Panc1 (cell line): ENCODE measurements around the gene TRAPPC8.

Source experiments
- SIN3A ChIP-seq: IDR thresholded peaks from 2 replicates; pipeline ENCODE4 v1.6.1; 2012; ENCODE audit warnings: low read depth, mild to moderate bottlenecking, low read length, moderate library complexity, borderline replicate concordance; ENCODE audit not compliant: insufficient read depth
- TCF7L2 ChIP-seq: IDR thresholded peaks from 2 replicates; pipeline ENCODE4 v1.6.1; 2011; ENCODE audit warnings: mild to moderate bottlenecking, low read depth, low read length, inconsistent platforms
- TF ChIP-seq, protein P1 (sequence below): fragments of 450-650 bp; IDR thresholded peaks from 2 replicates; pipeline ENCODE4 v1.5.1; 2017; ENCODE audit warnings: mild to moderate bottlenecking

DNA sequence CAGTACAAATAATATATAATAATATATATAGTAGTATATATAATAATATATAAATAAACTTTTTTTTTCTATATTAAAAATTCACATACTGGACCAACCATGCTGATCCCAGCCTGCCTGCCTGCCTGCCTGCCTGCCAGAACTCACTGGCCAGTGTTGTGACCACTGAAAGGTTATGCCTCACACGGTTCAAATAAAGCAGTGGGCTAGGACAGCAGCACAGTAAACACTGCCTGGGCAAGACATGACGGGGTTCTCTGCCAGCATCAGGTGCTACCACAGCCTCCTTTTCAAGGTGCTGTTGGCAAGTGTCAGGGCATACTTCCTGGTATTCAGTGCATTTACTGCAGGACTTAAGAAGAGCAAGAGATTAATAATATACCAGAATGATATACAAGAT is 67.6 kb downstream of the TRAPPC8 start:
- TF ChIP-seq, protein P1, sequence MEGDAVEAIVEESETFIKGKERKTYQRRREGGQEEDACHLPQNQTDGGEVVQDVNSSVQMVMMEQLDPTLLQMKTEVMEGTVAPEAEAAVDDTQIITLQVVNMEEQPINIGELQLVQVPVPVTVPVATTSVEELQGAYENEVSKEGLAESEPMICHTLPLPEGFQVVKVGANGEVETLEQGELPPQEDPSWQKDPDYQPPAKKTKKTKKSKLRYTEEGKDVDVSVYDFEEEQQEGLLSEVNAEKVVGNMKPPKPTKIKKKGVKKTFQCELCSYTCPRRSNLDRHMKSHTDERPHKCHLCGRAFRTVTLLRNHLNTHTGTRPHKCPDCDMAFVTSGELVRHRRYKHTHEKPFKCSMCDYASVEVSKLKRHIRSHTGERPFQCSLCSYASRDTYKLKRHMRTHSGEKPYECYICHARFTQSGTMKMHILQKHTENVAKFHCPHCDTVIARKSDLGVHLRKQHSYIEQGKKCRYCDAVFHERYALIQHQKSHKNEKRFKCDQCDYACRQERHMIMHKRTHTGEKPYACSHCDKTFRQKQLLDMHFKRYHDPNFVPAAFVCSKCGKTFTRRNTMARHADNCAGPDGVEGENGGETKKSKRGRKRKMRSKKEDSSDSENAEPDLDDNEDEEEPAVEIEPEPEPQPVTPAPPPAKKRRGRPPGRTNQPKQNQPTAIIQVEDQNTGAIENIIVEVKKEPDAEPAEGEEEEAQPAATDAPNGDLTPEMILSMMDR = no peak
- TF ChIP-seq SIN3A (no peak), TCF7L2 (no peak)
